Measurements from ENCODE around the gene SEMA3G. TPM values are rescaled to one million over a fixed set of nuclear protein-coding genes. Genes with fewer than 3 reads are reported as not detected.

Gene SEMA3G
- polyA plus RNA-seq, 2 of the 4 experiments (the other 2 are of a cell fraction), result 0.08 to 0.13 TPM

GRCh38 chr3:52456169-52456799 lies 11.4 kb upstream of the SEMA3G start:
- no peak for DNase-seq (ENCODE audit: low read depth in 1 of 2, low spot score in 1 of 2)
- TF ChIP-seq JUNB (IDR thresholded peaks at IDR 0.05), result no peak
- no peak for TF ChIP-seq RNF2 (IDR thresholded peaks at IDR 0.05; ENCODE audit: borderline replicate concordance, low read depth)
- TF ChIP-seq TFCP2L1 (CRISPR knock-in tag; IDR thresholded peaks at IDR 0.05), result no peak
- TF ChIP-seq E2F6 (IDR thresholded peaks at IDR 0.05; ENCODE audit: borderline replicate concordance, low read depth), result no peak
- no peak for TF ChIP-seq NPAS2 (CRISPR knock-in tag; IDR thresholded peaks at IDR 0.05; ENCODE audit: borderline replicate concordance)
- Histone ChIP-seq H3K4me3 (peak overlapping the region; percentile 66), H3K4me2 (peak overlapping the region; percentile 86), H3K4me1 (peaks cover 11% of the 10 kb centered on the region; the same call in 2 of the 3 replicates), H3K9me3 (no peaks in the 10 kb centered on the region), H3K27ac (peak overlapping the region; percentile 84 to 99)
- ATAC-seq, result peak; percentile 10 to 31; a peak in 3 of 6 replicates
- ChIA-PET CTCF (interaction anchor here (2.0 to 3.0 kb wide), 2 partner anchors 9 to 15 kb away, joined by 17 to 19 read pairs; no protein-coding TSS in a partner anchor), POLR2A (no interaction called here)
- WGBS (ENCODE audit: missing lambda C conversion rate), result 63% methylated on average over 13 of the region's 13 CpGs
- no peak for FAIRE-seq

GRCh38 chr3:52455283-52456168 lies 10.6 kb upstream of the SEMA3G start, which contains the start of gene NISCH:
TSS of gene NISCH (plus strand) at chr3:52455604. CDS start at chr3:52455642, 38 bp downstream.
- Histone ChIP-seq H3K4me2 (peak within 1 kb of the TSS; percentile 92), H3K4me3 (peak within 1 kb of the TSS; percentile 66), H3K9me3 (no peaks in the 10 kb centered on the region), H3K27ac (peak within 1 kb of the TSS; percentile 84 to 99), H3K4me1 (peaks cover 16% of the 10 kb centered on the region)
- 16% methylated on average over 6 of the region's 86 CpGs for WGBS (ENCODE audit: missing lambda C conversion rate)
- DNase-seq (ENCODE audit: low read depth in 1 of 2, low spot score in 1 of 2), result peak; percentile 60 to 68
- TF ChIP-seq MAZ (IDR thresholded peaks at IDR 0.05; ENCODE audit: borderline replicate concordance, low read depth, low read length) (no peak), PBX3 (IDR thresholded peaks at IDR 0.05) (peak; percentile 87), ZFP36 (IDR thresholded peaks at IDR 0.05; ENCODE audit: borderline replicate concordance, partially characterized antibody) (no peak), CBX2 (IDR thresholded peaks at IDR 0.05; ENCODE audit: borderline replicate concordance, low read depth) (no peak), MAX (IDR thresholded peaks at IDR 0.05) (peak; percentile 67), USF2 (IDR thresholded peaks at IDR 0.05) (peak; percentile 62), EHF (CRISPR knock-in tag; IDR thresholded peaks at IDR 0.05) (no peak), PHF8 (IDR thresholded peaks at IDR 0.05; ENCODE audit: borderline replicate concordance, low read depth) (peak; percentile 72), SREBF2 (IDR thresholded peaks at IDR 0.05) (no peak), CEBPB (IDR thresholded peaks at IDR 0.05) (peak; percentile 76 to 96), JUN (IDR thresholded peaks at IDR 0.05) (peak in 1 of 2 experiments; percentile 68; a peak in 2 of 5 replicates), POLR2A (IDR thresholded peaks at IDR 0.05; ENCODE audit: low read length) (peak; percentile 75), HMGXB4 (CRISPR knock-in tag; IDR thresholded peaks at IDR 0.05; ENCODE audit: borderline replicate concordance) (no peak), NPAS2 (CRISPR knock-in tag; IDR thresholded peaks at IDR 0.05; ENCODE audit: borderline replicate concordance) (no peak), ZC3H11A (IDR thresholded peaks at IDR 0.05) (no peak), NFE2L2 (conservative IDR thresholded peaks at IDR 0.05; ENCODE audit: low read length) (no peak), CHD2 (IDR thresholded peaks at IDR 0.05; ENCODE audit: low read length, partially characterized antibody) (no peak), HOXB5 (CRISPR knock-in tag; IDR thresholded peaks at IDR 0.05) (no peak), MYC (IDR thresholded peaks at IDR 0.05; ENCODE audit: borderline replicate concordance, low read length) (0 out of 2 replicates have a peak, but pooled peaks have one; percentile 37), BHLHE40 (IDR thresholded peaks at IDR 0.05; ENCODE audit: low read depth, low read length) (peak; percentile 46; the same call in 1 of the 2 replicates), RARB (CRISPR knock-in tag; IDR thresholded peaks at IDR 0.05) (no peak), HOXB13 (CRISPR knock-in tag; IDR thresholded peaks at IDR 0.05; ENCODE audit: low read depth) (no peak), NR3C1 (IDR thresholded peaks at IDR 0.05) (no peak)
- ChIA-PET CTCF (interaction anchor here (2.0 to 3.0 kb wide), 2 partner anchors 8 to 16 kb away, joined by 17 to 19 read pairs; no protein-coding TSS in a partner anchor), POLR2A (no interaction called here)
- ATAC-seq, result peak; percentile 57 to 77
- FAIRE-seq, result no peak
